Superior temporal gyrus (tissue), 1 donor: Measurements from ENCODE around the gene HLA-DQB2.
"Not testable (repeated sequence)": the region's sequence is repeated elsewhere in the genome, so short reads cannot be mapped to it uniquely, and the experiment has no call there.

Experiments
- DNase-seq: peaks from one replicate; pipeline ENCODE4 v3.0.0-alpha.2; 2016; ENCODE audit errors: extremely low spot score

The HLA-DQB2 gene

GRCh38 chr6:32745649-32746048 is 17.7 kb downstream of the HLA-DQB2 start:
- not testable (repeated sequence) for DNase-seq

- no peak for DNase-seq
These were observed 18.6 kb downstream of the HLA-DQB2 start for GRCh38 chr6:32744776-32745175.

GRCh38 chr6:32742374-32742773 is 21.0 kb downstream of the HLA-DQB2 start:
- DNase-seq: no peak

GRCh38 chr6:32741031-32741960 is 22.0 kb downstream of the HLA-DQB2 start, which contains the start of gene HLA-DQA2:
Gene HLA-DQA2, plus strand, starts transcription at chr6:32741391. Its CDS starts 53 bp downstream, at chr6:32741444.
- DNase-seq: no peak

- no peak for DNase-seq
These were observed 25.2 kb downstream of the HLA-DQB2 start for GRCh38 chr6:32738126-32738525.

GRCh38 chr6:32718879-32719278 is 44.5 kb downstream of the HLA-DQB2 start:
- DNase-seq: no peak

- DNase-seq: no peak
These were observed 46.9 kb downstream of the HLA-DQB2 start for GRCh38 chr6:32716396-32716795.

GRCh38 chr6:32713241-32713640 is 50.1 kb downstream of the HLA-DQB2 start:
- DNase-seq: no peak

GRCh38 chr6:32709625-32710024 is 53.7 kb downstream of the HLA-DQB2 start:
- DNase-seq: no peak
